DND-41 (cell line): Measurements from ENCODE around the gene OR52H1.

Experiments
- ATAC-seq: fragments of 200-7000 bp; cut with Tn5 transposase; 3 replicates; pipeline ENCODE4 v1.9.1; 2021; ENCODE audit warnings: low read depth; ENCODE audit not compliant: insufficient read depth
- DNase-seq: peaks from one replicate; pipeline ENCODE4 v3.0.0-alpha.2; 2020
- H2AFZ ChIP-seq: 2 replicates; pipeline ENCODE4 v1.6.0; 2012; ENCODE audit warnings: low read depth, low read length
- H3K27ac ChIP-seq: 2 replicates; pipeline ENCODE4 v1.5.1; 2012; ENCODE audit warnings: low read length, inconsistent platforms
- H3K27me3 ChIP-seq: fragments of 200-600 bp; sonication (generic); 2 replicates; pipeline ENCODE4 v1.6.0; 2012; ENCODE audit warnings: low read length, mild to moderate bottlenecking, inconsistent platforms; ENCODE audit not compliant: insufficient read depth, poor library complexity
- H3K36me3 ChIP-seq: 2 replicates; pipeline ENCODE4 v1.5.1; 2012; ENCODE audit warnings: low read length, inconsistent platforms; ENCODE audit not compliant: insufficient read depth
- H3K4me1 ChIP-seq: 2 replicates; pipeline ENCODE4 v1.5.1; 2012; ENCODE audit warnings: mild to moderate bottlenecking, low read length; ENCODE audit not compliant: insufficient read depth
- H3K4me2 ChIP-seq: 2 replicates; pipeline ENCODE4 v1.6.0; 2012; ENCODE audit warnings: mild to moderate bottlenecking, moderate library complexity, low read length, inconsistent platforms; ENCODE audit not compliant: insufficient read depth
- H3K4me3 ChIP-seq, 2 experiments: fragments of 200-600 bp in 1 of 2; shearing (Covaris generic) in 1 of 2; 2 replicates each; pipeline ENCODE4 v1.5.1; 2012 to 2016; ENCODE audit warnings: inconsistent platforms in 2 of 2, low read length in 2 of 2, mild to moderate bottlenecking in 2 of 2, low read depth in 1 of 2, moderate library complexity in 1 of 2
- H3K79me2 ChIP-seq: 2 replicates; pipeline ENCODE4 v1.6.0; 2012; ENCODE audit warnings: low read length, inconsistent platforms; ENCODE audit not compliant: insufficient read depth
- H3K9ac ChIP-seq: 2 replicates; pipeline ENCODE4 v1.6.0; 2012; ENCODE audit warnings: low read depth, mild to moderate bottlenecking, inconsistent platforms, low read length, moderate library complexity
- H3K9me3 ChIP-seq: 2 replicates; pipeline ENCODE4 v1.5.1; 2012; ENCODE audit warnings: low read length, moderate library complexity, mild to moderate bottlenecking, inconsistent platforms; ENCODE audit not compliant: insufficient read depth, severe bottlenecking
- H4K20me1 ChIP-seq: 2 replicates; pipeline ENCODE4 v1.6.0; 2012; ENCODE audit warnings: low read length; ENCODE audit not compliant: insufficient read depth
- EZH2 ChIP-seq: IDR thresholded peaks from 3 replicates; pipeline ENCODE4 v1.6.1; 2012; ENCODE audit warnings: borderline replicate concordance, low read depth, mild to moderate bottlenecking, moderate library complexity, low read length, inconsistent platforms; ENCODE audit not compliant: severe bottlenecking
- TF ChIP-seq, protein P1 (sequence below): IDR thresholded peaks from 2 replicates; pipeline ENCODE4 v1.5.1; 2012; ENCODE audit warnings: borderline replicate concordance, low read length, moderate library complexity, mild to moderate bottlenecking; ENCODE audit not compliant: poor library complexity, severe bottlenecking; ENCODE audit errors: extremely low read depth

OR52H1 gene

DNA sequence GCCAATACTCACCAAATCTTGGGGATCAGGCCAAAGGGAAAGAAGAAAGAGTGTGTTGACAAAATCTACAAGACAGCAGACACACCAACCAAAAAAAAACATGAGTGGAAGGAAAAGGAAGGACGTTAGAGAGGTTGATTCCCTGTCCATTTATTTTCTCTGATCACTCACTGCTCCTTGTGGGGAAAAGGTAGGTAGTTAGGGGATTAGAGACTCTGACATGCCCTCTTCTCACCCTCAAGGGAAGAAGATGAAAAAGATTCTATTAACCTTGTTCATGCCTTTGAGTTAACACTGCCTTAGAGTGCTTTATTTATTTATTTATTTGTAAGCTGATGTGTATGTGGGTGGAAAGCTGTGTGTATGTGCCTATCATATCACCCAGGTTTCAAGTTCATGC, at the start of gene OR52H1:
OR52H1 (minus strand) TSS at position 101 of the 400 bp plus-strand sequence. CDS start 3,035 bp downstream, outside the sequence.
- no peak for TF ChIP-seq EZH2
- TF ChIP-seq, protein P1, sequence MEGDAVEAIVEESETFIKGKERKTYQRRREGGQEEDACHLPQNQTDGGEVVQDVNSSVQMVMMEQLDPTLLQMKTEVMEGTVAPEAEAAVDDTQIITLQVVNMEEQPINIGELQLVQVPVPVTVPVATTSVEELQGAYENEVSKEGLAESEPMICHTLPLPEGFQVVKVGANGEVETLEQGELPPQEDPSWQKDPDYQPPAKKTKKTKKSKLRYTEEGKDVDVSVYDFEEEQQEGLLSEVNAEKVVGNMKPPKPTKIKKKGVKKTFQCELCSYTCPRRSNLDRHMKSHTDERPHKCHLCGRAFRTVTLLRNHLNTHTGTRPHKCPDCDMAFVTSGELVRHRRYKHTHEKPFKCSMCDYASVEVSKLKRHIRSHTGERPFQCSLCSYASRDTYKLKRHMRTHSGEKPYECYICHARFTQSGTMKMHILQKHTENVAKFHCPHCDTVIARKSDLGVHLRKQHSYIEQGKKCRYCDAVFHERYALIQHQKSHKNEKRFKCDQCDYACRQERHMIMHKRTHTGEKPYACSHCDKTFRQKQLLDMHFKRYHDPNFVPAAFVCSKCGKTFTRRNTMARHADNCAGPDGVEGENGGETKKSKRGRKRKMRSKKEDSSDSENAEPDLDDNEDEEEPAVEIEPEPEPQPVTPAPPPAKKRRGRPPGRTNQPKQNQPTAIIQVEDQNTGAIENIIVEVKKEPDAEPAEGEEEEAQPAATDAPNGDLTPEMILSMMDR: no peak
- no peak within 1 kb of the TSS for H3K4me3 ChIP-seq
- no peaks in the 10 kb centered on the region for H3K79me2 ChIP-seq
- DNase-seq: no peak
- no peaks in the 10 kb centered on the region for H3K4me1 ChIP-seq
- H2AFZ ChIP-seq: no peak within 1 kb of the TSS
- H3K9ac ChIP-seq: no peak within 1 kb of the TSS
- H3K4me2 ChIP-seq: no peak within 1 kb of the TSS
- peaks cover 6% of the 10 kb centered on the region for H3K27me3 ChIP-seq
- no peaks in the 10 kb centered on the region for H4K20me1 ChIP-seq
- no peak within 1 kb of the TSS for H3K27ac ChIP-seq
- no peaks in the 10 kb centered on the region for H3K36me3 ChIP-seq
- ATAC-seq: no peak
- no peaks in the 10 kb centered on the region for H3K9me3 ChIP-seq

DNA sequence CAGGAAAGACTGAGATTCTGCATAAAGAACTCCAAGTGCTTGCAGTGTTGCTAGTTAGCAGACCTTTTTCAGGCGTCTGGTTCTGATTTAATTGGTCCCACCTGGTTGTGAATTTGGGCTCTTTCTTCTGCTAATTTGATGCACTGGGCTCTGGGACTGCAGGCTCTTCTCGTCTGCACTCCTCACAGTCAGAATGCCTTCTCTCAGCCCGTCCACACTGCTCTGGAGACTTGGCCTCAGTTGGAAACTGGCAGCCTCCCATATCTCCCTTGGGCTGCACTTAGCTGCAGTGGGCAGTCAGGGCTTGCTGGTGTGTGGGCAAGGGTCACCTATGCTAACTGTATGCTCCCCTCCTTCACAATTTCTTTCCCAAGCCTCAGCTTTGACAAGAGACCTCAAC, 49.6 kb upstream of the OR52H1 start:
- TF ChIP-seq EZH2: no peak
- TF ChIP-seq, protein P1: no peak
- no peaks in the 10 kb centered on the region for H3K36me3 ChIP-seq

DNA sequence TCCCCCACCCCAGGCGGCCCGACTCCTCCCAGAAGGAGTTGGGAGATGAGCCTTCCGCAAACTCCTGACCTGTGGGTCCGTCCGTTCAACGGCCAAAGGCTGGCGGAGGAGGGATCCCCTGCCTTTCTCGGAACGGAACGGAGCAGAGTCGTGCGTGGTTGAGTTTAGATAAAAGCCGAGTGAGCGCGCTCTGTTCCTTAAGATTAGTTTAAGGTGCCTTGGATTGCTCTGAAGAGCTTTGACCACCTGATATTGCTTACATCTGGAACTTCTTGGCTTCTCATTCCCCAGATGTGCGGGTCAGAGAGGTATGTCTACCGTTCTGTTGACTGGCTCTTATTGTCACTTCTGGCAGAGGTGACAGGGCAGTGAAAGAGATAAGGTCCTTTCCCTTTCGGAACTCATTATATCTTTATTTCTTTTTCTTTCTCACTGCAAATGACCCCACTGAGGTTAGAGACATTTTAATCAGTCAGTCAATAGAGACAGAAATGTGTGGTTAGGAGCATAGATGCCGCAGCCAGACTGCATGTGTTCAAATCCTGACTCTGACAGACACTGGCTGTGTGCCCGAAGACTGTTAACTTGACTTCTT, 48.4 kb upstream of the OR52H1 start, which contains the start of gene TRIM6:
TRIM6 (plus strand) TSS at position 31 of the 595 bp plus-strand sequence; CDS start at position 292, 261 bp downstream.
- peak within 1 kb of the TSS; percentile 66 for H3K27ac ChIP-seq
- H3K4me3 ChIP-seq: peak within 1 kb of the TSS; percentile 16 to 59; a peak in 3 of 4 replicates
- H3K79me2 ChIP-seq: no peaks in the 10 kb centered on the region
- no peaks in the 10 kb centered on the region for H3K27me3 ChIP-seq
- H3K36me3 ChIP-seq: no peaks in the 10 kb centered on the region
- H2AFZ ChIP-seq: peak within 1 kb of the TSS; percentile 67
- DNase-seq (peak; percentile 51), ATAC-seq (peak; percentile 60)
- peak within 1 kb of the TSS; percentile 66 for H3K4me2 ChIP-seq
- H4K20me1 ChIP-seq: no peaks in the 10 kb centered on the region
- H3K4me1 ChIP-seq: peaks cover 20% of the 10 kb centered on the region; the same call in 1 of the 2 replicates
- H3K9me3 ChIP-seq: no peaks in the 10 kb centered on the region
- TF ChIP-seq, protein P1: no peak
- TF ChIP-seq EZH2: no peak
- peak within 1 kb of the TSS; percentile 56 for H3K9ac ChIP-seq

More for the DNA sequence above, 49.6 kb upstream of the OR52H1 start:
- H3K27me3 ChIP-seq: no peaks in the 10 kb centered on the region
- H3K9ac ChIP-seq: no peak overlapping the region
- no peak overlapping the region for H2AFZ ChIP-seq
- peaks cover 20% of the 10 kb centered on the region; the same call in 1 of the 2 replicates for H3K4me1 ChIP-seq
- no peak for DNase-seq
- no peak for ATAC-seq
- H3K79me2 ChIP-seq: no peaks in the 10 kb centered on the region
- H3K4me3 ChIP-seq: peak overlapping the region in 1 of 2 experiments; percentile 20; a peak in 1 of 4 replicates
- H3K27ac ChIP-seq: no peak overlapping the region
- H4K20me1 ChIP-seq: no peaks in the 10 kb centered on the region
- H3K4me2 ChIP-seq: peak overlapping the region; percentile 66
- H3K9me3 ChIP-seq: no peaks in the 10 kb centered on the region
